ENCODE results near the gene ZNF500. TPM values are rescaled to one million over a fixed set of nuclear protein-coding genes. Genes with fewer than 3 reads are reported as not detected.

ZNF500 gene
- total RNA-seq (2021): 15.9 and 18.3 TPM in 2 replicates
- long read RNA-seq, full-length matches to known transcripts: 49 of 67 reads
- long read RNA-seq, partial matches to known transcripts: 0 of 67 reads
- long read RNA-seq, other reads (novel, unspliced or antisense): 18 of 67 reads

- Histone ChIP-seq H3K14ac (ENCODE audit: insufficient read depth, low read length) (no peak within 1 kb of the TSS), H3K9ac (ENCODE audit: extremely low read depth, insufficient read length, low read length) (peak within 1 kb of the TSS; percentile 47), H3K9me3 (ENCODE audit: control insufficient read depth, low read depth, low read length) (no peaks in the 10 kb centered on the region), H3K56ac (ENCODE audit: insufficient read length, low read depth, low read length) (no peak within 1 kb of the TSS), H4K91ac (ENCODE audit: insufficient read length, low read depth, low read length) (no peak within 1 kb of the TSS), H3K79me1 (ENCODE audit: insufficient read depth, low read depth, low read length, poor library complexity, severe bottlenecking) (no peaks in the 10 kb centered on the region), H3K27me3 (ENCODE audit: insufficient read depth, low read length) (no peaks in the 10 kb centered on the region), H3K4me1 (ENCODE audit: insufficient read depth, low read length) (no peaks in the 10 kb centered on the region), H3K18ac (ENCODE audit: insufficient read length, low read depth, low read length) (peak within 1 kb of the TSS; percentile 74), H3K23me2 (ENCODE audit: insufficient read length, low read depth, low read length, poor library complexity, severe bottlenecking) (peaks cover 8% of the 10 kb centered on the region), H4K8ac (replicated peaks; ENCODE audit: insufficient read length, low read depth, low read length) (no peak within 1 kb of the TSS), H2BK15ac (ENCODE audit: low read depth, low read length) (no peak within 1 kb of the TSS), H2AFZ (ENCODE audit: low read length) (no peak within 1 kb of the TSS), H2BK12ac (ENCODE audit: insufficient read length, low read depth, low read length) (no peak within 1 kb of the TSS), H2BK20ac (ENCODE audit: low read depth, low read length, poor library complexity, severe bottlenecking) (no peak within 1 kb of the TSS), H3K4ac (ENCODE audit: low read depth, low read length) (no peak within 1 kb of the TSS), H3T11ph (ENCODE audit: low read length) (no peak within 1 kb of the TSS), H3K79me2 (ENCODE audit: insufficient read depth, low read length) (no peaks in the 10 kb centered on the region), H2BK120ac (ENCODE audit: low read depth, low read length, poor library complexity, severe bottlenecking) (no peak within 1 kb of the TSS), H4K5ac (ENCODE audit: insufficient read length, low read depth, low read length) (no peak within 1 kb of the TSS), H3K23ac (ENCODE audit: insufficient read length, low read depth, low read length) (no peak within 1 kb of the TSS), H3K4me2 (ENCODE audit: insufficient read depth, insufficient read length, low read length) (peak within 1 kb of the TSS; percentile 92), H2BK5ac (ENCODE audit: insufficient read length, low read length) (no peak within 1 kb of the TSS), H3K27ac (ENCODE audit: insufficient read length, low read depth, low read length) (no peak within 1 kb of the TSS), H4K20me1 (ENCODE audit: control insufficient read depth, insufficient read depth, insufficient read length) (no peaks in the 10 kb centered on the region), H2AK5ac (ENCODE audit: insufficient read length, low read length) (no peak within 1 kb of the TSS)
- Mint-ChIP-seq H3K9me3 (no peaks in the 10 kb centered on the region), H3K36me3 (ENCODE audit: insufficient read depth in 1 of 3, low read depth in 3 of 3) (peaks cover 3 to 27% (median 19%) of the 10 kb centered on the region in 3 experiments), H3K27ac (peak within 1 kb of the TSS; percentile 95 to 96 (median 95); a peak in 6 of 7 replicates), H3K27me3 (ENCODE audit: low read depth) (no peaks in the 10 kb centered on the region), H3K4me1 (peaks cover 22 to 24% of the 10 kb centered on the region in 2 experiments), H3K4me3 (peak within 1 kb of the TSS; percentile 80 to 86)
- WGBS (ENCODE audit: extremely low coverage, insufficient read length, low lambda C conversion rate): no CpG with 5 or more reads among the region's 72 CpGs
- DNase-seq: peak; percentile 99
- TF ChIP-seq CTCF (conservative IDR thresholded peaks at IDR 0.05): no peak
Observed at GRCh38 chr16:4766875-4767628, at the start of gene ZNF500. Gene ZNF500, minus strand, starts transcription at chr16:4767162. Its CDS starts 1,184 bp downstream, at chr16:4765978.

All from H9 (cell line).